OCI-LY3 (cell line): Measurements from ENCODE around the gene IGFBP1.
"Not testable (repeated sequence)": the region's sequence is repeated elsewhere in the genome, so short reads cannot be mapped to it uniquely, and the experiment has no call there.

ENCODE experiments used
- H2AFZ ChIP-seq: fragments of 200-600, 300-600 bp; shearing (Covaris generic); 2 replicates; pipeline ENCODE4 v1.6.0; 2014; ENCODE audit warnings: antibody characterized with exemption, low read depth, low read length
- H3K27ac ChIP-seq: fragments of 200-600, 300-600 bp; sonication (generic); 2 replicates; pipeline ENCODE4 v1.5.1; 2014; ENCODE audit warnings: mild to moderate bottlenecking, low read length, moderate library complexity, mixed read lengths
- H3K27me3 ChIP-seq: fragments of 200-600, 300-600 bp; sonication (generic); 2 replicates; pipeline ENCODE4 v1.6.1; 2014; ENCODE audit warnings: low read depth, low read length, mixed read lengths
- H3K36me3 ChIP-seq: fragments of 200-600, 300-600 bp; sonication (generic); replicated peaks from 2 replicates; pipeline ENCODE3; 2014; ENCODE audit warnings: low read depth, low read length, mixed read lengths
- H3K4me1 ChIP-seq: fragments of 300-600, 200-600 bp; sonication (generic); 2 replicates; pipeline ENCODE4 v1.6.1; 2014; ENCODE audit warnings: low read length, mixed read lengths
- H3K4me2 ChIP-seq: fragments of 200-600, 300-600 bp; sonication (generic); 2 replicates; pipeline ENCODE4 v1.6.1; 2014; ENCODE audit warnings: low read length, mixed read lengths
- H3K4me3 ChIP-seq: fragments of 300-600, 200-600 bp; sonication (generic); 2 replicates; pipeline ENCODE4 v1.5.1; 2014; ENCODE audit warnings: antibody characterized with exemption, mild to moderate bottlenecking, low read length, moderate library complexity
- H3K79me2 ChIP-seq: fragments of 300-600, 200-600 bp; shearing (Covaris generic); 2 replicates; pipeline ENCODE4 v1.6.1; 2014; ENCODE audit warnings: mild to moderate bottlenecking, low read length, mixed read lengths
- H3K9ac ChIP-seq: fragments of 300-600, 200-600 bp; shearing (Covaris generic); 2 replicates; pipeline ENCODE4 v1.6.0; 2014; ENCODE audit warnings: mild to moderate bottlenecking, low read length, moderate library complexity
- H3K9me3 ChIP-seq: fragments of 200-600, 300-600 bp; shearing (Covaris generic); 2 replicates; pipeline ENCODE4 v1.6.1; 2014; ENCODE audit warnings: low read length, mixed read lengths; ENCODE audit not compliant: insufficient read depth
- H4K20me1 ChIP-seq: fragments of 200-600, 300-600 bp; sonication (generic); 2 replicates; pipeline ENCODE4 v1.6.1; 2016; ENCODE audit warnings: low read length, mixed read lengths; ENCODE audit not compliant: insufficient read depth
- EZH2phosphoT487 ChIP-seq: fragments of 200-600 bp; shearing (Covaris generic); IDR thresholded peaks from 2 replicates; pipeline ENCODE4 v1.6.1; 2018; ENCODE audit warnings: antibody characterized with exemption, mixed run types, low read depth
- TF ChIP-seq, protein P1 (sequence below): fragments of 200-600, 300-600 bp; sonication (generic); IDR thresholded peaks from 2 replicates; pipeline ENCODE4 v1.5.1; 2014; ENCODE audit warnings: antibody characterized with exemption, low read length, low read depth

The IGFBP1 gene

DNA sequence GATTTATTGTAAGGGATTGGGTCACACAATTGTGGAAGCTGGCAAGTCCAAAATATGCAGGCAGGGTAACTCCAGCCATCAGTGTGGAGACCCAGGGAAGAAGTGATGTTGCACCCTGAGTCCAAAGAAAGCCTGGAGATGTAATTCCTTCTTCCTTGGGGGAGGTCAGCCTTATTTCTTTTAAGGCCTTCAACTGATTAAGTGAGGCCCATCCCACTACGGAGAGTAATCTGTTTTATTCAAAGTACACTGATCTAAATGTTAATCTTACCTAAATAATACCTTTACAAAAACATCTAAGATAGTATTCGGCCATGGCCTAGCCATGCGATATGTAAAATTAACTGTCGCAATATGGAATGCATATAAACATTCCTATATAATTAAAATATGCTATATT, 31.4 kb upstream of the IGFBP1 start:
- not testable (repeated sequence) for H3K27me3 ChIP-seq, H2AFZ ChIP-seq, H3K4me2 ChIP-seq, H3K27ac ChIP-seq, H3K9ac ChIP-seq, H3K36me3 ChIP-seq, H3K4me1 ChIP-seq, H3K4me3 ChIP-seq, H3K79me2 ChIP-seq, H4K20me1 ChIP-seq, H3K9me3 ChIP-seq

DNA sequence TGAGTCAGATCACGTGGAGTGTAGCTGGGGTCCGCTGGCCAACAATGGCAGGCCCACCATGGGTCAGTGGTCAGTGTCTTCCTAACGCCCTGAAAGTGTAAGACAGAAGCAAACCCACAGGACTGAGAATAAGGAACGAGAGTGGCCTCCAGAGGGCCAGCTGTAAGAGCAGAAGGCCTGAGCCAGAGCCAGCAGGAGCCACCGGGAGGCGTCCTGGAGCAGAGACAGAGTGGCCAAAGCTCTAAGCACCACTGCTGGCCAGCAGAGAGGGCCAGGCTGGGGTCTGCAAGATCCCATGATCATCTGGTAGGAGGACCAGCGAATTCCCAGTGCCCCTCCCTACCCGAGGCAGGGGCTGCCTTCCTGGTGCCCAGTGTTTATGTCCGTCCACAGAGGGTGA, 24.6 kb upstream of the IGFBP1 start:
- Histone ChIP-seq H3K79me2 (no peaks in the 10 kb centered on the region), H3K4me2 (no peak overlapping the region), H4K20me1 (no peaks in the 10 kb centered on the region), H3K9ac (no peak overlapping the region), H3K4me3 (no peak overlapping the region), H3K36me3 (no peaks in the 10 kb centered on the region), H3K27me3 (peaks cover 8% of the 10 kb centered on the region), H3K27ac (no peak overlapping the region), H2AFZ (no peak overlapping the region), H3K9me3 (no peaks in the 10 kb centered on the region), H3K4me1 (peaks cover 1% of the 10 kb centered on the region; the same call in 1 of the 2 replicates)
- TF ChIP-seq, protein P1, sequence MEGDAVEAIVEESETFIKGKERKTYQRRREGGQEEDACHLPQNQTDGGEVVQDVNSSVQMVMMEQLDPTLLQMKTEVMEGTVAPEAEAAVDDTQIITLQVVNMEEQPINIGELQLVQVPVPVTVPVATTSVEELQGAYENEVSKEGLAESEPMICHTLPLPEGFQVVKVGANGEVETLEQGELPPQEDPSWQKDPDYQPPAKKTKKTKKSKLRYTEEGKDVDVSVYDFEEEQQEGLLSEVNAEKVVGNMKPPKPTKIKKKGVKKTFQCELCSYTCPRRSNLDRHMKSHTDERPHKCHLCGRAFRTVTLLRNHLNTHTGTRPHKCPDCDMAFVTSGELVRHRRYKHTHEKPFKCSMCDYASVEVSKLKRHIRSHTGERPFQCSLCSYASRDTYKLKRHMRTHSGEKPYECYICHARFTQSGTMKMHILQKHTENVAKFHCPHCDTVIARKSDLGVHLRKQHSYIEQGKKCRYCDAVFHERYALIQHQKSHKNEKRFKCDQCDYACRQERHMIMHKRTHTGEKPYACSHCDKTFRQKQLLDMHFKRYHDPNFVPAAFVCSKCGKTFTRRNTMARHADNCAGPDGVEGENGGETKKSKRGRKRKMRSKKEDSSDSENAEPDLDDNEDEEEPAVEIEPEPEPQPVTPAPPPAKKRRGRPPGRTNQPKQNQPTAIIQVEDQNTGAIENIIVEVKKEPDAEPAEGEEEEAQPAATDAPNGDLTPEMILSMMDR: no peak
- no peak for TF ChIP-seq EZH2phosphoT487

DNA sequence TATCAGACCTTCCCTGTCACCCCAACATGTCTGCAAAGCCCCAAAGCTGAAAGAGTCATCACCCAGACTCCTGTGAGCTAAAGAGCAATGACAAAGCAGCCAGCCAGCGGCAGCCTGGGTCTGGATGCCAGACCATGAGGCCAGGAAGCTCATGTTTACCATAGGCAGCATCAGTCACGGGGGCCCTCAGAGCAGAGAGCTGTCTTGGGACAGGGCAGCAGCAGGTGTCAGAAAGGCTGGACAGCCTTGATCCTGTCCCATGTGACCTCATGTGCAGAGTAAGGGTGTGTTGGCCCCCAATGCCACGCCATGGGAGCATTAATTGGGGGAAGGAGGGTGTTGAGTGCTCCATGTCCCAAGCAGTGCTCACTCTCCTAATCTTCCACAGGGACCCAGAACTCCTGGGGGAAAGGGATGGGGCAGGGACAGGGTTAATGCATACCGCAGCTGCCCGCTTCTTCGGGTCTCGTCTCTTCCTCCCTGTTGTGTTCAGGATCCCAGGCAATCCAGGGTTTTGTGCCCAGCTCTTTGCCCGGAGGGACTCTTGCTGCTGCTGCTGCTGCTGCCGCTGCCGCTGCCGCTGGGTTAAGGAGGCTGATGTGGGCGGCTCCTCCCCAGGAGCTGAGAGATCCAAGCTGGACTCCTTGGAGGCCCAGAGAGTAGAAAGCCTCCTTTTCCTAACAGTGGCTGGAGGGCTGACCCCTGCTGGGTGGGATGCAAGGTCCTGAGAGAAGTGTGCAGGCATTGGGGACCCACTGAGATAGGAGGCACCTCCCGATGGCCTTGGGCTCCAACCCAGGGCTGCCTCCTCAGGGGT, 22.5 kb upstream of the IGFBP1 start:
- no peaks in the 10 kb centered on the region for H3K79me2 ChIP-seq
- no peaks in the 10 kb centered on the region for H3K9me3 ChIP-seq
- H3K9ac ChIP-seq: no peak overlapping the region
- TF ChIP-seq, protein P1: no peak
- TF ChIP-seq EZH2phosphoT487: no peak
- no peak overlapping the region for H3K4me2 ChIP-seq
- H3K27ac ChIP-seq: no peak overlapping the region
- H3K4me1 ChIP-seq: peaks cover 8% of the 10 kb centered on the region; the same call in 1 of the 2 replicates
- no peaks in the 10 kb centered on the region for H3K36me3 ChIP-seq
- H3K4me3 ChIP-seq: no peak overlapping the region
- H2AFZ ChIP-seq: no peak overlapping the region
- H3K27me3 ChIP-seq: peaks cover 6% of the 10 kb centered on the region
- no peaks in the 10 kb centered on the region for H4K20me1 ChIP-seq

DNA sequence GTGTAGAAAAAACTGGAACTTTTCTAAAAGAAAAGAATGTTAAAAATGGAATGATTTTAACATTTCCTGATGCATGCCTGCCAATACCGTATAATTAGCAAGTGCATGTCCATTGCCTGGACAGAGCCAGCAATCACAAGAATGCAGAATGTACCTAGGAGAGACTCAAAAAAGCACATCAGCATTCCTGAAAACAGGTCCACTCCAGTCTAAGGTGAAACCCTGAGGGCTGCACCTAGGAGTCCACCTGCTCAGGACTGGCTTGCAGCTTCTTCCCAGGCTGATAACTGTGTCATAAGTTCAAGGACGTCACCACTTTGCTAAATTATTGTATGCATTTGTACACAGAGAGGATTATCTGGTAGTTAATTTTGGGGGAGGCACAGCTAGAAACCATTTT, 20.8 kb upstream of the IGFBP1 start:
- H3K27ac ChIP-seq: no peak overlapping the region
- no peaks in the 10 kb centered on the region for H4K20me1 ChIP-seq
- H3K4me2 ChIP-seq: no peak overlapping the region
- H3K27me3 ChIP-seq: peaks cover 8% of the 10 kb centered on the region
- H3K4me3 ChIP-seq: no peak overlapping the region
- no peaks in the 10 kb centered on the region for H3K36me3 ChIP-seq
- H3K9ac ChIP-seq: no peak overlapping the region
- H2AFZ ChIP-seq: no peak overlapping the region
- H3K79me2 ChIP-seq: no peaks in the 10 kb centered on the region
- no peaks in the 10 kb centered on the region for H3K9me3 ChIP-seq
- H3K4me1 ChIP-seq: peaks cover 8% of the 10 kb centered on the region; the same call in 1 of the 2 replicates
- TF ChIP-seq EZH2phosphoT487: no peak
- TF ChIP-seq, protein P1: no peak
